HFF-Myc (cell line): ENCODE measurements around the gene PNPLA2.
A peak's percentile ranks its signal among the peaks of the same experiment; 100 is the strongest.

ENCODE experiments used
- DNase-seq: peaks from one replicate; pipeline ENCODE4 v3.0.0-alpha.2; 2011; ENCODE audit warnings: low read depth; ENCODE audit errors: extremely low read depth
- H3K4me3 ChIP-seq: replicated peaks from 2 replicates; pipeline ENCODE4 v1.5.1; 2011; ENCODE audit warnings: low read depth, mild to moderate bottlenecking, control low read depth, low read length
- CTCF ChIP-seq: IDR thresholded peaks from 2 replicates; pipeline ENCODE4 v1.5.1; 2012; ENCODE audit warnings: mild to moderate bottlenecking, low read depth, low read length, control low read depth; ENCODE audit errors: missing control alignments

The PNPLA2 gene

GRCh38 chr11:831118-831864 lies 12.6 kb downstream of the PNPLA2 start:
- no peak for TF ChIP-seq CTCF
- H3K4me3 ChIP-seq, result no peak overlapping the region
- DNase-seq, result no peak

- TF ChIP-seq CTCF, result no peak
- H3K4me3 ChIP-seq, result peak overlapping the region; percentile 43
- no peak for DNase-seq
These were observed 13.3 kb downstream of the PNPLA2 start for GRCh38 chr11:831961-832528.

GRCh38 chr11:832529-833113 lies 13.9 kb downstream of the PNPLA2 start, which contains the start of gene CD151:
TSS of gene CD151 (plus strand) at chr11:832952. CDS start at chr11:836070, 3,118 bp downstream.
- no peak for DNase-seq
- TF ChIP-seq CTCF, result no peak

GRCh38 chr11:833114-833791 lies 14.5 kb downstream of the PNPLA2 start:
- peak overlapping the region; percentile 72 for H3K4me3 ChIP-seq
- no peak for DNase-seq
- no peak for TF ChIP-seq CTCF

More at GRCh38 chr11:832529-833113, 13.9 kb downstream of the PNPLA2 start, which contains the start of gene CD151:
- H3K4me3 ChIP-seq, result peak within 1 kb of the TSS; percentile 72

GRCh38 chr11:833849-834311 lies 15.2 kb downstream of the PNPLA2 start:
- peak overlapping the region; percentile 72 for H3K4me3 ChIP-seq
- no peak for TF ChIP-seq CTCF
- no peak for DNase-seq
